GM20431 (cell line): ENCODE data around the gene TNS3.

Experiments used
- in situ Hi-C: fragments of 300-500 bp; cut with MseI, MboI; formaldehyde crosslinking; loops from one replicate; pipeline ENCODE4 v1.15.0; 2020; ENCODE audit warnings: low sequenced_read_pairs; ENCODE audit not compliant: unreplicated experiment

Gene TNS3

DNA sequence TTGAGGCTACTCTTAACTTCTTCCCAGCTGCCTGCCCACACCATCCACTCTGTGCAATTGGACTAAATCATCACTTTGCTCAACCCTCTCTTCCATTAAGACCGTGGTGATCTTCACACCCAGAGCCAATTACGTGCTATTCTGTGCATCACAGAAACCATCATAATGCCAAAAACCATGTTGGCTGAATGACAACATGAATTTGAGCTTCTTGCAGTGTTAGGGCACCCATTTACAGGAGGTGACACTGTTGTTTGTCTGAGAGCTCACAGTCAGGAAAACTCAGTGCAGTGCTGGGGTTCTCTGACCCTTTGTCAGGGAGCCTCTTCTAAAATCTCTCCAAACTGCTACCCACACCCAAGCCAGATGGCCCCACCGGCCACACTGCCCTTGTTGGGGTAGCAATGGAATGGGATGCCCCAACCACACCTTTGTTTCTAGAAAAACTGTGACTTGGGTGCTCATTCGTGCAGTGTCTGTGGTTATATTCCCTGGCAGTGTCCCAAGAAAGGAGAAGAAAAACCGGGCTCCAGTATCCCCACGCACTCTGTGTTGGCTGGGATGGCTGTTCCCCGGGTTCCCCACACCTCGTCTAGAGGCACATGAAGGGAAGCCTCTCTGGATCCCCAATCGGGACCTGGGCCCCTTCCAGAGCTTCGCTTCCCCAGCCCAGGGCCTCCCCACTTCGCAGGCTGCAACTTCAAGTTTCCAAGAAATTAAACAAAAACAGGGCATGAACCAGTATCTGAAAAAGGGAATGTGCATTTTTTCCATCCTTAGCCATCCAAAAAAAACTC, 2.0 kb upstream of the TNS3 start:
- in situ Hi-C loops, result no loop called here

DNA sequence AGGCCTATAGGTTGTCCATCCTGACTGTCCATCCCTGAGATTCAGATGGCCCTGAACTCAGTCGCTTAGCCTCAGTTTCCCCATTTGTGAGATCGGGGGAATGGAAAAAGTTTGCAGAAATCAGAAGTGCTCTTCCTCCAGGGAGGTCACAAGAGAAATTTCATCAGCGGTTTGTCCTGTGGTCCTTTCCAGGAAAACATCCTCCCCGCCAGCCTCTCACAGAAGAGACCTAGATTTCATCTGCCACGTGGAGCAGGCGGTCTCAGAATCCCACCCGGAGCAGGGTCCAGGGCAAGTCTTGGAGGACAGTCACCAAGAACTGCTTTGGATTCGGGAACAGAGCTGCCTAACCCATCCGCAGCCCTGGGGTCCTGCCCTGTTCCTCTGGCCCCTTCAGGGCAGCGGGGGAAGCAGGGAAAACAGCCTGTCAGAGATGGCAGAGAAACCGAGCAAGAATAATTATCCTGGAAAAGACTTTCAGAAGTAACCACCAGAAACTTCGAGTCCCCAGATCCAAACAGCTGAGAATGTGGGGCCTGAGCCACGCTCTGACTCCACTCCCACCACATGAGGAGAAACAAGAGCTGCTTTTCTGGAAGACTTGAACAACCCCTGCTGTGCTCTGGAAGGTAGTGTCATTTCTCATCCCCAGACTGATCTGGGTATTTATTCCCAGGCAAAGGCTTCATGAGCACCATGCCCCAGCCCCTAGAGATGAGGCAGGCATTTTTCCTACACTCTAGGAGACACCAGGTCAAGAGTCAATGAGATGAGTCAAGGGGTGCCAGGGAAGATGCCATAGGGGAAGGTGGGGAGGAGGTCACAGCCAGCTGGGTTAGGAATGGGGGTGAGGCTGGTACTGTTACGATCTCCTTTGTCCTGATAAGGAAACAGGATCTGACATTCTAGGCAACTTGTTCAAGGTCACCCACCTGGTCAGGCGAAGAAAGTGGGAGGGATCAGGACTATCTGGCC, 1.1 kb upstream of the TNS3 start:
- in situ Hi-C loops, result no loop called here

DNA sequence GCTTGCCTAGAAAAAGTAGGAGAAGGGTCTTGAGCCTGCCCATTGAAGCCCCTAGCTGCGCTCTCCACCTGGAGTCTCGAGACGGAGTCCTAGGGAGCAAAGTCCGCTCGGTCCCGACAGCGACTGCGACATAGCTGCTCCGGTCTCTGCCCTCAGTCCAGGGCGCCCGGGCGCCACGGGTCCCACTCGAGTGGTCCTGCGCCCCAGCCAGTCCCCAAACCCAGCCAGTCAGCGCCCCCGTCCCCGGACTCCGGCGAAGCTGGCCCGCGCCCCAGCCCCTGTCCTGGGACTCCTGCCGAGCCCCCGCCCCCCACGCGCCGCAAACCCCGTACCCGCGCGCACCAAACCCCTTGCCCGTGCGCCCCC, 490 bp downstream of the TNS3 start:
- in situ Hi-C loops, result no loop called here

DNA sequence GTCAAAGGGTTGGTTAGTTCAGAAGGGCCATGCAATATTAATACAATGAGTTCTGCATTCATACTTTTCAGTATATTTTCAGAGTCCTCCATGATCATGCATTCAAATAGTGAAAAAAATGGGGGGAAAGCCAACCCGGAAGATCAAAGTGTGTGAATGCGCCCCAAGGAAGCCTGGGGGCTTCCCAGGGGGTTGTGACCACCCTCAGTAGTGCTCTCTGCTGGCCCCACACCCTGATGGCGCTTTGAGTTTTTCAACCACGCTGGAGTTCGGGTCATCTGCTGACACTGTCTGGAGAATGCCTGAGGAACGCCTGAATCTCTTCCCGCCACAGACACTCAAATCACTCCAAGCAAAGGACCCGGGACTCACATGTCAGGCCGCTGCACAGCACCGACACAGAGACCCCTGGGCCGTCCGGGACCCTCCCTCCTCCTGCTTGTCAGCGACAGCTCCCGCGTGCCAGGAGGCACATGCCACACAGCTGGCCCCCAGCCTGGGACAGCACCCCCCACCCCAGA, 1.0 kb downstream of the TNS3 start:
- in situ Hi-C loops, result no loop called here

DNA sequence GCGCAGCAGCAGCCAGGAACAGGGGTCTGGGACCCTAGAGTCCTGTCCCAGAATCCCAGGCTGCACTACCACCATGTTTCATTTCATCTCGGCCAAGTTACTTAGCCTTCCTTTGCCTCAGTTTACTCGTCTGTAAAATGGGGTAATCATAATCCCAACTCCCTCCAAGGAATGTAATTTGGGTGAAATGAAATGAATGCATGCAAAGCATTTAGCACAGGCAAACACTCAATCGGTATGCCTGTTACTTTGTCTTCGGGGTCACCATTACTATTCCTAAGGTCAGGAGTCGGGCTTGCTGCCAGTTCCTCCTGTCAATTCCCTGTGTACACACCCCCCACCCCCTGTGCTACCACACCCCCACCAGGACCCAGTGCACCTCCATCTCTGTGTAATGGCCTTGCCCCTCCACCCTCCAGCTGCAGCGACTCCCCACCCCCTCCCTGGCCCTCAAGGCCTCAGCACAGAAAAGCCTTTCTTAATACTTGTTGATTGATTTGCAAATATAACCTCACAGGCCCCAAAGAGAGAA, 1.7 kb downstream of the TNS3 start:
- in situ Hi-C loops, result no loop called here

DNA sequence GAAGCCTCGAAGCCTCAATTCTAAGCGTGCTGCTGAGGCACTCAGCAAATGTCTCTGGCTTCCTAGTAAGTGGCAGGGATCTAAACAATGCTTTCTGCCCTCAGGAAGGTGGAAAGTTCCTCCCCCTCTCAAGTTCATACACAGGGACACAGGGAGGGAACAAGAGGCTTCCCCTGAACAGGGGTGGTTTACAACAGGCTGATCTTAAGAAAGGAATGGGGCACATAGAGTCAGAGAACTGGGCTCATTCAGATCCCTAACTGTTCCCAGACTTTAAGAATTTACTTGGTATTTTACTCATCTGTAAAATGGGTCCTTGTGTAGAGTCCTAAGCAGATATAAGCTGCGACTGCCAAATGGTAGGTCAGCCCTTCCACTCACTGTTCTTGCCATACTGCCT, 2.5 kb downstream of the TNS3 start:
- in situ Hi-C loops, result no loop called here

DNA sequence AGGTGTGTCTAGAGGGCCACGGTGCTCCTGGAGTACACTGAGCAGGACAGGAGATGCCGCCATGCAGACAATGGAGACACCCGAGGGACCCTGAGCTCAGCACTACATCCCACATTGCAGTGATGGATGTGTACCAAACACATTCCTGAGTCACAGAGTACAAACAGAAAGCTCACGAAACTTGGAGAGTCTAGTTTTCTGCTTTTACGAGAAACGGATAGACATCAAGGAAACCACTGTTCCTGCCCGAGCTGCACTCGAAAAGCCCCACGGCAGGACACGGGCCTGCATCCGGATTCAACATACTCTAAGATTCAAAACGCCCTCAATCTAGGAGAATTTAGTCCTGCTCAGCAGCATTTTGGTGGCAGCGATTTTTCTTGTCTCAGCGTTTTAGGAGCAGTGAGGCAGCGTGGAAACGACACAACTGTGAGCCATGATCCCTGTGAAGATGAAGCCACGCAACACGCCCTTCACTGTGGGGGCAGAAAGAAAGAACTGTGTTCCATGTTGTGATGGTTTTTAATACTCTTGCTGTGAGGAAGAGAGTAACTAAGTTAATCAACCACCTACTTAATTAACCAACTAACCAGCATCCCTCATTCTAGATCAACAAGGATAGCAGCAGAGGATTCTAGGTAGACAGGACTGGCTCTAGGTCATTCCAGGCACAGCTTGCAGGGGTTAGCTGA, 3.2 kb downstream of the TNS3 start:
- in situ Hi-C loops, result no loop called here

DNA sequence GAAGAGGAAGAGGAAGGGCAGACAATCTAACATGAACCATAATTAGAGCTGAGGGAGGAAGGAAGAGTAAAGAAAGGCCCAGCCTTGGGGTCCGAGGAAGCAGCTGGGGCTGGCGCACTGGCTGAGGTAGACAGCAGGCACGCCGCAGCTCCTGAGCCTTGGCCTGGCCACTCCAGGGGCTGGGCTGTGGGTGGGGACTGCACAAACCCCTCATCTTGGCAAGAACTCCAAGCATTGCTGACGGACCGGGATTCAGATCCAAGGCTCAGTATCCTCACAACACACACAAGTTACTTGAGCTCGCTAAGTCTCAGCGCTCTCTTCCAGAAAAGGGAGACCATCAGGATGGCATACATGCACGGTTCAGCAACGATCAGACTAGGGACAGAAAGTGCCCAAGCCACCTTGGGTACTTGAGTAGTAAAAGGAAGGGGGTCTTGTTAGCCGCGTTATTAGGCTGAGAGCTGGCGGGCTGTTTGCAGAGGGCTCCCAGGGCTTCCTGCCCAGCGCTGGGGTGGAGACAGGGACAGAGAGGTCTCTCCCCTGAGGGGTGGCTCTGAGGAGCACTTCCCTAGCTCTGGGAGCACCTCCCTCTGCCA, 4.5 kb downstream of the TNS3 start:
- in situ Hi-C loops, result no loop called here

DNA sequence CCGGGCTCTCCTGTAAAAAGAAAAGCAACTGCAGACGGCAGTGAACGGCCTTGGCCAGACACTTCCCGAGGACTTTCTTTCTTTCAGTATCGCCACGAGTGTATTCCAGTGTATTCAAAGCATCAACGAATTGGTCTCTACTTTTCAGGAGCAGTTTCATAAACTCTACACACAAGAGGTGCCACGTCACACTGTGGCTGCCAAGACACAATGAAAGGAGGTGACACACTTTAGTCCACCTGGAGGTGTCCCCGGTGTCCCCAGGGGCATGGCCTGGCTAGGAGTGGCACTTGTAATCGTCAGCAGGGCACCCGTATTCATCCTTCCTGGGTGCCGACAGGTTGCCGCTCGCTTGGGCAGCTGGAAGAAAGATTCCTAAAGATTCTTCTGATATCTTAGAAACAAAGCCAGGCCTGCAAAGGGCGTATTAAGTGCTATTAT, 5.0 kb downstream of the TNS3 start:
- in situ Hi-C loops, result no loop called here

DNA sequence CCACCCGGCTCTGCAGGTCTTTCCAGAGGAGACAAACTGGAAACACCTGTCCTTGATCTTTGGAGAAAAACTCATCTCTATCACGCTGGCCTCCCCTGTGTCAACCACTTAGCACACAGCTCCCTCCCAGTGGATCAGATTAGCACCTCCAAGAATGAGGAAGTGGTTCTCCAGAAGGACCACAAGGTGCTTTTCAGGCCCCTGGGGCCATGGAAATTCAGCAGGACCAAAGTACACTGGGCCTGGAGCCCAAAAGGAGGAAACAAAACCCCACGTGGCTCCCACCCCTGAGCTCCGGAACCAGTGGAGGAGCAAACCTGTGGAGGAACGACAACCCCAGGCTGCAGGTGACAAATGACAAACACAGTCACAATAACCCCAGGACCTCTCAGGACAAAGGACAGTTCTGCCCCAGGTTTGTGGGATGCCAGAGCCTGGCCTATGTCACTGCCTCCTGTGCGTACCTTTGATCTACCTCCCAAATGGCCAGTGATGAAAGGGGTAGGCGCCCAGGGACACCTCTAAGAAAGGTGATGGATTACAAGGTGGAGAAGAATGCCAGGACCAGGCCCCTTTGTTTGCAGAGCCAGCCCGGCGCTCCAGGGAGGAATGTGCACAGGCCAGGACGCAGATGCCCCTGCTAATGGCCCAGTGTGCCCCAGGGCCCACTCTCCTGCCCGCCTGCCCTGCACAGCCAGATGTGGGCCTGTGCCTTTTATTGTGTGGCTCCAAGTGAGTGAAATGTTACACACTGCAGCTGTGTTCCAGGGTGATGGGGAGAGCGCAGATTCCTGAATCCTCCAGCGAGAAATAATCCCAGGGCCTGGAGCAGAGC, 5.7 kb downstream of the TNS3 start:
- in situ Hi-C loops, result no loop called here

DNA sequence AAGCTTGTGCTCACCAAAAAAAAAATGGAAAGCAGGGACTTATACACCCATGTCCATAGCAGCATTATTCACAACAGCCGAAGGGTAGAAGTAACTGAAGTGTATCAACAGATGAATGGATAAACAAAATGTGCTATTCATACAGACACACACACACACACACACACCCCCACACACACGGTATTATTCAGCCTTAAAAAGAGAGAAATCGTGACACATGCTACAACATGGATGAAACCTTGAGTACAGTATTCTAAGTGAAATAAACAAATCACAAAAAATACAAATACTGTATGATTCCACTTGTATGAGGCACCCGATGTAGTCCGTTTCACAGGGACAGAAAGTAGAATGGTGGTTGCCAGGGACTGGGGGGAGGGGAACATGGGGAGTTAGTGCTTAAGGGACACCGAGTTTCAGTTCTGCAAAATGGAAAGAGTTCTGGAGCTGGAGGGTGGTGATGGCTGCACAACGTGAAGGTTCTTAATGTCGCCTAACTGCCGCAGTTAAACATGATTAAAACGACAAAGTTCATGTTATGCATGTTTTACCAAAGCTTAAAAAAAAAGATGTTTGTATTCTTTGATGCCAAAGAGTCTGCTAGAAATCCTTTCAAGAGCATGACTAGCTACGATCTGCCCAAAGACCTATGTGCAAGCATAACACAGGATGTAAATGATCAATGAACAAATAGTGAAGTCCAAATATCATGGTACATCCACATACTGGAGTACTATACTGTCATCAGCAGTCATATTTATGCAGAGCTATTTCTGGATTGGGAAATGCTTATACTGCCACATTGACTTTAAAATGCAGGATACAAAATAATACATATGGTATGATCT, 7.2 kb downstream of the TNS3 start:
- in situ Hi-C loops, result no loop called here

DNA sequence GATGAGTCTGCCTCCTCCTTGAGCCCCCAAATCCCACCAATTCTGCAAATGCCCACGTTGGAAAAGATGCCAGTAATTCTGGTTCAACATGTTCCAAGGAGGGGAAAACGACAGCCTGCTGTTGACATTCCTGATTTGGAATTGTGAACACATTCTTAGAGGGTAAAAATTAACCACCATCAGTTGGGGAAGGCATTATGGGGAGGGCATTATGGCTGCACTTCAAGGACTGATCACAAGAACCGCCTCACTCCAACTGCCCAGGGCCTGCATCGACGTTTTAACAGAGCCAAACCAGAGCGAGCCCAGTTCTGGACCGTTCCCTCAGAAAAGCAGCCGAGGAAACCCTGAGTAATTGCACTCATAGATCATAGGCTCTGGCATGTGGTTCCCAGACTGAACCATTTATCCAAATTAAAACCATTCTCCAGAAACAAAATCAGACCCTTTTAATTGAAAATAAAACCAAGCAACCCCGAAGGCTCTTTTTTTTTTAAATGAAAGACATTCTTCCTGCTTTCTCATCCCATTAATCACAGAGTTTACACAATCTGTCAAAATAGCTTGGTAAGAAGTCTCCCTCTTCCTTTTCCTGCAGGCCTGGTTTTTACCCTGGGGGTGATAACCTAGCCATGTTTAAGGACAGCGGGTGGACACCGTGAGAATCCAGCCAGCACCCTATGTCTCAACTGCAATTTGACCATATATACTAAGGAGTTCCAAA, 8.0 kb downstream of the TNS3 start:
- in situ Hi-C loops, result no loop called here

DNA sequence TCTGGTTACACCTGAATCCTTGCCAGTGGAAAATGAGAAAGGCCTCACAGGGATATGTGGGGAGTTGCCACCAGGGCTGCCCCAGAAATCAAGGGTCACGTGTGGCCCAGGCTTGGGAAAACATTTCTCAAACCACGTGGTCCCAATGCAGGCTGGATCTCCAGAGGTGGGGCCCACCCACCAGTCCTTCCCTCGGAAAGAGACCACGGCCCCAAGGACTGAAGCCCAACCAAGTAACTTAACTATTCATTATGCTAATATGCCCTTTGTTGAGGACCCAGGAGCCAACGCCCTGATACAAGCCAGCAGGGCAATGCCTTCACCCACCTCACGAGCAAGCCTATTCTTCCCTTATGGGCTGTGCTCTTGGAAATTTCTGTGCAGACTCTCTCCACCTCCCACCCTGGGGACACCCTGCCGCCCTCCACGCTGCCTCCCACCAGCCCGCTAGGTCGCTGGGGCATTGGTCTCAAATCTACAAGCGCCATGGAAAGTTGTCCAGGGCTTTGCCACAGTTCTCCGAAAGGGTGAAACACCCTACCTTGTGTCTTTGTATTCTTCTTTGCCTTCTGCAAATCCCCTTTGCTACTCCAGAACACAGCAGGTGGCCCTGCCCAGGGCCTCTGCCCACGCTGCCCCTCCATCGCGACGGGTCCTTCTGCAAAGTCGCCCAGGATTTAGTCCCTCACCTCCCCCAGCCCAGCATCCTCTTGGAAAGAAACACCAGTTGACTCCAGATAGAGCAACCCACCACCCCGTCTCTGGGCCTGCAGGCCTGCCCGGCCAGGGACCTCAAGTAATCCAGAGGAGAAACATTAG, 8.8 kb downstream of the TNS3 start:
- in situ Hi-C loops, result no loop called here

DNA sequence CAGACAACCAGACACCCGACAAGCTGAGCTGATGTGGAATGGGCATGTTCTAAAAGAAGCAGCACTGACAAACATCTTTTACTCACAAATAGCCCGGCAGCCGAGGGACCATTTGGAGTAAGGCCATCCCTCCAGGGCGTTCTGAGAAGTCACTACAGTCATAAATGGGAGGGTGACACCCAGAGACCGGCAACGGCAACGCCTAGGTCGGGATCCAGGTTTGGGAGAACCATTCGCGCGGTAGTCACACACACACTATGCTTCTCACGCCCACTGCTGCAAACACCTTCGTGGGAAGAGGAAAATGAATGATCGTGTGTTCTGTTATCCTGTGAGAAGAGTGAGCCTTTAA, 9.8 kb downstream of the TNS3 start:
- in situ Hi-C loops, result no loop called here

DNA sequence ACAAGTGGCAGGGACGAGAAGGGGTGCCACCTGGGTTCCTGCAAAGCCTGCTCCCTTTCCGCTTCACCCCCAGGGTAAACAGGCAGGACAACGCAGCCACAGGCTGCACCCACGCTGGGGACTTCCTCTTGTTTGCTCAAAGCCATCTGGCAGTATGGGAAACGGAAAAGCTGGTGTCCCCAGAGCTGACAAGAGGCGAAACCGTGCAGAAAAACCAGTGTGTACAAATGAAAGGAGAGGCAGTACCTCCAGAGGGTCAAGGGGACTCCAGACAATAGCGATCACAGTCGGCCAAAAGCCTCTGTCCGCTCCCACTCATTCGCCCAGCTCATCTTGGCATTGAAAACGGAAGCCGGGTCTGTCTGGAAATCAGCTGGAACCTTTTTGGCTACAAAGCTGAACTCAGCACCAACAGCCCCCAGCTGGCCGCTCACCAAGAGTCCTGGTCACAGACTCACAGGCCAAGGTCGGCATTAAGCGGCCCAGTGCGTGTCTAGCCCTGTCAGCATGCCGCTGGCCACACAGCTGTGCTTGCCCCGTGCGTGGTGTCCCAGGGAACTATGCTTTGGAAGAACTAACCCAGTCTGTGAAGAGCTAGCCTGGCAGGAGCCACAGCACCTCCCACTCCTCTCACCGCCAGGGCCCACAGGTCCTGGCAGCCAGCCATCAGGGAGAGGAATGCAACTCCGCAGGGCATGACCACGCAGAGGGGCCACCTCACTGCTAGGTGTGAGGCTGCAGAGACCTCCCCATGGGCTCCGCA, 10.4 kb downstream of the TNS3 start:
- in situ Hi-C loops, result no loop called here

DNA sequence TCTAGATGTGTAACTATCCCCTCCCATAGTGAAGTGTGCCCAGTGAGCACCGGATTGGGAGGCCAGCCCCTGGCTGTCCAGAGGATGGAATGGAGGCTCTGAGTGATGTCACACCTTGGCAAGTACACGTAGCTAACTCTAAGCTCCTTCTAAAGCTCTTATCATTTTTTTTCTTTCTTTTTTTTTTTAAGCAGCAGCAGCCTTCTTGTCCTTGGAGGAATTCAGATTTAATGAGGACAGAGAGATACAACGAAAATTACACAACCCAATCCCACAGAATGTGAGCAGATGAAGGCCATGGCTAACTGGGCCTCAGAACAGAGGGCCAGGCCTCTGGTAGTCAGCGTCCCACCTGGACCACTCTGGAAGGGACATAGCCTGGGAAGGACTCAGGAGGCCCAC, 11.3 kb downstream of the TNS3 start:
- in situ Hi-C loops, result no loop called here
